IPS-18c (cell line): ENCODE results near the gene OR6B2.
"Not testable (repeated sequence)": the region's sequence is repeated elsewhere in the genome, so short reads cannot be mapped to it uniquely, and the experiment has no call there.

Source experiments
- H3K4me3 ChIP-seq: 2 replicates; pipeline ENCODE4 v1.7.0; 2013; ENCODE audit warnings: low read depth, mild to moderate bottlenecking, low read length, moderate library complexity; ENCODE audit not compliant: insufficient read depth
- H3K9me3 ChIP-seq: one replicate; pipeline ENCODE4 v1.6.1; 2013; ENCODE audit warnings: mild to moderate bottlenecking, low read length, moderate library complexity; ENCODE audit not compliant: control insufficient read depth, insufficient read depth

OR6B2 gene

GRCh38 chr2:240045098-240045497, 14.9 kb upstream of the OR6B2 start:
- H3K4me3 ChIP-seq: no peak overlapping the region
- H3K9me3 ChIP-seq: peaks cover 2% of the 10 kb centered on the region

DNA sequence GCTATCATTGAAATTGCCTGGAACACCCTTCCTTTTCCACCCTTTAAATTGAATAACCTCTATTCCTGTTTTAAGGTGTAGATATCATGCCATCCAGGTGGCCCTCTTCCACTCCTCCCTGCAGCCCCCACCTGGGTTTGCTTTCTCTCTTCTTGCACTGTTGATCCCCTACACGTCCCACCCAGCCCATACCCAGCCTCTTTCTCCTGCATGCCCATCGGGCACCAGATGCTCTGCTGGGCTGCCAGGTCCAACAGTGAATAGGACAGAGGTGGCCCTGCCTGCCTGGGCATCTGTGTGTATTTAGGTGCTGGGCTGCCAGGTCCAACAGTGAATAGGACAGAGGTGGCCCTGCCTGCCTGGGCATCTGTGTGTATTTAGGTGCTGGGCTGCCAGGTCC, 13.9 kb upstream of the OR6B2 start:
- not testable (repeated sequence) for H3K9me3 ChIP-seq, H3K4me3 ChIP-seq

- H3K9me3 ChIP-seq: peaks cover 2% of the 10 kb centered on the region
- no peak overlapping the region for H3K4me3 ChIP-seq
Measured at GRCh38 chr2:240043279-240043989, 13.2 kb upstream of the OR6B2 start.

- H3K4me3 ChIP-seq: no peak overlapping the region
- peaks cover 2% of the 10 kb centered on the region for H3K9me3 ChIP-seq
Measured at GRCh38 chr2:240042740-240043139, 12.5 kb upstream of the OR6B2 start.

DNA sequence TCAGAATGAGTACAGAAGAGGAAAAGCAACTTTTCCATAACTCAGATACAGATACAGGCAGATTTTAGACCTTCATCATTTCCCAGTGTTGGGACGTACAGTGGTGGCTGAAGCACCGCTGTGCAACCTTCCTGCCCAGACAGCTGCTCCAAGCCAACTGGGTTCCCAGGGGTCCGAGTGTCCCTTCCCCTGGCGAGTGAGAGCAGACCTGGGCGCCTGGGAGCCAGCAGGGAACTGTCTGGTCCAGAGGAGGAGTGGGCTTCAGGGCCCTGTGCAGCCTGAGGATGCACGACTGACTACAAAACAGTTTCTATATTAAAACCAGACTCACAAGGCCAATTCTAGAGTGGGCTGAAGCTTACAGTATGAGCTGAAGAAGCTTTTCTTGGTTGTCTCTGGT, 11.1 kb upstream of the OR6B2 start:
- Histone ChIP-seq H3K9me3 (peaks cover 2% of the 10 kb centered on the region), H3K4me3 (no peak overlapping the region)

- no peaks in the 10 kb centered on the region for H3K9me3 ChIP-seq
- no peak overlapping the region for H3K4me3 ChIP-seq
Measured at GRCh38 chr2:240037358-240037757, 7.1 kb upstream of the OR6B2 start.

DNA sequence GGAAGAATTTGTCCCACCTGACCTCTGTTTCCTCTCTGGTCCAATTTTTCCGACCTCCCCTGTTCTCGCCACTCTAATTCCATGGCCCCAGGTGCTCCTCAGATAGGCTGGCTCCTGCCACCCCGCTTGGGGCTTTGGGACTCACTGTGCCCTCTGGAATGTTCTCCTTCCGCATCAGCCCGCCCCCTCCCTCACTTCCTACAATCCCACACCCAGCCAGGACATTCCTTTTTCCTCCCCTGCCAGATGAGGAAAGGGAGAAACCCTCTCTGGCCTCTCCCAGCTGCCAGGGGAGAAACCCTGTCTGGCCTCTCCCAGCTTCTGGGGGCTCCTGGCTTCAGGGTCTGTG, 3.1 kb upstream of the OR6B2 start:
- Histone ChIP-seq H3K9me3 (no peaks in the 10 kb centered on the region), H3K4me3 (no peak overlapping the region)

GRCh38 chr2:240032406-240033329, 2.4 kb upstream of the OR6B2 start:
- Histone ChIP-seq H3K9me3 (no peaks in the 10 kb centered on the region), H3K4me3 (no peak overlapping the region)

GRCh38 chr2:240024766-240025165, 5.5 kb downstream of the OR6B2 start:
- peak overlapping the region; percentile 67 for H3K4me3 ChIP-seq
- peaks cover 2% of the 10 kb centered on the region for H3K9me3 ChIP-seq

- no peak overlapping the region for H3K4me3 ChIP-seq
- H3K9me3 ChIP-seq: peaks cover 2% of the 10 kb centered on the region
Measured at GRCh38 chr2:240023792-240024191, 6.4 kb downstream of the OR6B2 start.

DNA sequence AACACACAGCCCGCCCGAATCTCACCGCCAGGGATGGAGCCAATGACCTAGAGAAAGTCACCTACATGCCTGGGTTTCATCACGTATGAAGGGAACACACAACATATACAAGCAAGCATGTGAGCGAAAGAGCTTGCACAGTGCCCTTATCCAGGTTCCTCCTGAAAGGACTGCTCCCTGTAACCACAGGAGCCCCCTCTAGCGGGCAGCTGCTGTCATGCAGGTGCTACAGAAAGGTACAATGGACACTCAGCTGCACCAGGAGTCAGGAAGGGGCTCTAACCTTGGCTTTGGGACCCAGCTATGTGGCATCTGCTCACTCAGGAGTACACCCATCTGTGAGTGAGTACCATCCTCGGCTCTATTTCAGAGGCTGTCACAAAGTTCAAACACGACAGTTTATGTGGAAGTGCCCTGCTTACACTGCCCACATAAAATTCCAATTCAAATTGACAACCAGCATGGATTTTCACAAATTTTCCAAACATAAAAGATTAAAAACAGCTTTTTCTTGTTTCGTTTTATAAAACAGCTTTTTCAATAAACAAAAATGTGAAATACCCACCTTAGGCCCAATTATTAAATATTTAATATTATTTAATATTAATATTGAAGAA, 8.6 kb downstream of the OR6B2 start:
- Histone ChIP-seq H3K9me3 (peaks cover 2% of the 10 kb centered on the region), H3K4me3 (no peak overlapping the region)

GRCh38 chr2:240018071-240018750, 12.0 kb downstream of the OR6B2 start:
- no peak overlapping the region for H3K4me3 ChIP-seq
- H3K9me3 ChIP-seq: no peaks in the 10 kb centered on the region

DNA sequence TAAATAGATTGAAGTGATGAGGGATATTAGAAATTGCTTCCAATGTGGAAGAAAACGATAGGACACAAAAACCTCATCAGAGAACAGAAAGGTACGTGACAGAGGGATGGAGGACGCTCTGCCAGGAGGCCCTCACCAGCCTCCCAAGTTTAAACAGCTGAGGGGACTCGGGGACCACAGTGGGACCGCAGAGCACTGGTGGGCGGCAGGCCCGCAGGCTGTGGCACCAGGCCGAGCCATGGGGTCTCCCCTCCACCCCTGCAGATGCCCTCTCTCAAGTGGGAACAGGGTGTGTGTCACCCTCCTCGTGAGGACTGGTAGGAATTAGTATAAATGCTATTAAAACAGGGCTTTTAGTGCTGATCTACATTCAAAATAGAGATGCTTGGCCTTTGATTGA, 15.9 kb downstream of the OR6B2 start:
- no peak overlapping the region for H3K4me3 ChIP-seq
- no peaks in the 10 kb centered on the region for H3K9me3 ChIP-seq

DNA sequence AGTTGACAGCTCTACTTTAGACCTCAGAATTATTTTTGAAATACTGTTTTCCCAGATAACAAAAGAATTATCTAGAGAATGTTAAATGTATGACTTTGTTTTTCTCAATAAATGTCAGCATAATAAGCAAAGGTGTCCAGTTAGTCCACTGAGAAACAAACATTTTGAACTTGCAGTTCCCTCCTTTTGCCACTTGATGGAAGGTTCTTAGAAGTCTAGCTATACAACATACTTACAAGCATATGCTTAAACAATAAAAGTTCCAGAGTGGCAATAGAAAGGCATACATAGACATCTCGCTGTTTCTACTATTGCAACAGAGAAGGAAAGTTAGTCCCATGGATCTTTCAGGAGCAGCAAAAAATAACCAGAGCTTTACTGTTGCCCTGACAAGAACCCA, 16.9 kb downstream of the OR6B2 start:
- Histone ChIP-seq H3K4me3 (no peak overlapping the region), H3K9me3 (no peaks in the 10 kb centered on the region)

- no peaks in the 10 kb centered on the region for H3K9me3 ChIP-seq
- H3K4me3 ChIP-seq: no peak overlapping the region
Measured at GRCh38 chr2:240002983-240003382, 27.2 kb downstream of the OR6B2 start.

DNA sequence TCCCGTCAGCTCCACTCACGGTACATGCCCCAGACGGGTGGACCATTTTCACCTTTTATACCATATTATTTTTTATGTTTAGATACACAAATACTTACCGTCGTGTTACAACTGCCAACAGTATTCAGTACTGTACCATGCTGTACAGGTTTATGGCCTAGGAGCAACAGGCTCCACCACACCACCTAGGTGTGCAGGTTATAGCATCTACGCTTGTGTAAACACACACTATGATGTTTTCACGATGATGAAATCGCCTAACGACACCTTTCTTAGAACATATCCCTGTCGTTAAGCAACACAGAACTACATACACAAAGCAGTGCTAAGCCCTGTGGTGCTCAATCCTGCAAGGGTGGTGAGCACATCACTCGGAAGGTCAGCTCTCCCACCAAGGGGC, 29.6 kb downstream of the OR6B2 start:
- Histone ChIP-seq H3K9me3 (no peaks in the 10 kb centered on the region), H3K4me3 (no peak overlapping the region)

- Histone ChIP-seq H3K9me3 (no peaks in the 10 kb centered on the region), H3K4me3 (no peak overlapping the region)
Measured at GRCh38 chr2:239997686-239998409, 32.4 kb downstream of the OR6B2 start.
